HepG2 (cell line): ENCODE data around the gene TPGS1. TPM values are rescaled to one million over a fixed set of nuclear protein-coding genes. Genes with fewer than 3 reads are reported as not detected.

Source experiments
- ARID5B ChIP-seq: IDR thresholded peaks from 2 replicates; pipeline ENCODE4 v1.4.0; 2020; ENCODE audit warnings: mild to moderate bottlenecking, missing genetic modification reagents
- CREB3 ChIP-seq: sonication (generic); formaldehyde crosslinking; IDR thresholded peaks from 2 replicates; pipeline ENCODE4 v1.5.0; 2020; ENCODE audit warnings: missing genetic modification reagents
- CREM ChIP-seq, 2 experiments: sonication (generic) in 1 of 2; formaldehyde crosslinking in 1 of 2; IDR thresholded peaks; 2 replicates each; pipeline versions ENCODE4 v1.4.0 to v1.6.1; 2016 to 2020; ENCODE audit warnings: antibody characterized with exemption in 1 of 2, mild to moderate bottlenecking in 1 of 2, missing genetic modification reagents in 1 of 2
- DNMT1 ChIP-seq: sonication (generic); formaldehyde crosslinking; IDR thresholded peaks from 2 replicates; pipeline ENCODE4 v1.5.1; 2020; ENCODE audit warnings: mild to moderate bottlenecking, missing genetic modification reagents
- FOXK1 ChIP-seq: sonication (generic); formaldehyde crosslinking; IDR thresholded peaks from 2 replicates; pipeline ENCODE4 v1.4.0; 2020; ENCODE audit warnings: low read depth, missing genetic modification reagents, borderline replicate concordance
- HHEX ChIP-seq: IDR thresholded peaks from 2 replicates; pipeline ENCODE4 v1.6.1; 2016; ENCODE audit warnings: control low read depth
- HOXA7 ChIP-seq: sonication (generic); formaldehyde crosslinking; IDR thresholded peaks from 2 replicates; pipeline ENCODE4 v1.8.1; 2022; ENCODE audit warnings: mild to moderate bottlenecking, missing genetic modification reagents, moderate library complexity
- KAT7 ChIP-seq: IDR thresholded peaks from 2 replicates; pipeline ENCODE4 v1.6.1; 2018; ENCODE audit warnings: borderline replicate concordance, missing compliant biosample characterization
- KDM5B ChIP-seq: sonication (generic); formaldehyde crosslinking; IDR thresholded peaks from 2 replicates; pipeline ENCODE4 v1.4.0; 2020; ENCODE audit warnings: missing genetic modification reagents, mild to moderate bottlenecking, borderline replicate concordance
- MAX ChIP-seq: IDR thresholded peaks from 2 replicates; pipeline ENCODE4 v1.6.1; 2012; ENCODE audit warnings: inconsistent platforms
- MEIS2 ChIP-seq: sonication (generic); formaldehyde crosslinking; IDR thresholded peaks from 2 replicates; pipeline ENCODE4 v1.9.0; 2021; ENCODE audit warnings: mild to moderate bottlenecking, missing genetic modification reagents
- NFRKB ChIP-seq: fragments of 450-650 bp; IDR thresholded peaks from 2 replicates; pipeline ENCODE4 v1.6.1; 2017
- PRMT3 ChIP-seq: sonication (generic); formaldehyde crosslinking; IDR thresholded peaks from 2 replicates; pipeline ENCODE4 v1.8.1; 2022; ENCODE audit warnings: low read depth, mild to moderate bottlenecking, moderate library complexity, missing genetic modification reagents, borderline replicate concordance
- SRSF1 ChIP-seq: fragments of 200-400 bp; formaldehyde crosslinking; optimal IDR thresholded peaks from 2 replicates; pipeline ENCODE3; 2017; ENCODE audit warnings: mild to moderate bottlenecking, low read depth, low read length, moderate library complexity
- THYN1 ChIP-seq: sonication (generic); formaldehyde crosslinking; IDR thresholded peaks from 2 replicates; pipeline ENCODE4 v1.8.1; 2023; ENCODE audit warnings: low read depth, mild to moderate bottlenecking, moderate library complexity, missing genetic modification reagents, borderline replicate concordance
- TP53 ChIP-seq: sonication (generic); formaldehyde crosslinking; conservative IDR thresholded peaks from 2 replicates; pipeline ENCODE4 v1.4.0; 2020; ENCODE audit warnings: missing genetic modification reagents
- ZNF280B ChIP-seq: sonication (generic); formaldehyde crosslinking; IDR thresholded peaks from 2 replicates; pipeline ENCODE4 v1.5.0; 2020; ENCODE audit warnings: missing genetic modification reagents, mild to moderate bottlenecking, borderline replicate concordance
- ZNF44 ChIP-seq: sonication (generic); formaldehyde crosslinking; IDR thresholded peaks from 2 replicates; pipeline ENCODE4 v1.5.1; 2020; ENCODE audit warnings: mild to moderate bottlenecking, missing genetic modification reagents
- ZNF670 ChIP-seq: sonication (generic); formaldehyde crosslinking; IDR thresholded peaks from 2 replicates; pipeline ENCODE4 v1.8.0; 2022; ENCODE audit warnings: mild to moderate bottlenecking, missing genetic modification reagents, borderline replicate concordance
- ZNF776 ChIP-seq: sonication (generic); formaldehyde crosslinking; IDR thresholded peaks from 2 replicates; pipeline ENCODE4 v1.4.0; 2020; ENCODE audit warnings: mild to moderate bottlenecking, missing genetic modification reagents
- ZNF781 ChIP-seq: sonication (generic); formaldehyde crosslinking; IDR thresholded peaks from 2 replicates; pipeline ENCODE4 v1.5.1; 2020; ENCODE audit warnings: borderline replicate concordance, mild to moderate bottlenecking, missing genetic modification reagents; ENCODE audit errors: not compliant biosample characterization
- ZNF850 ChIP-seq: sonication (generic); formaldehyde crosslinking; conservative IDR thresholded peaks from 2 replicates; pipeline ENCODE4 v1.9.0; 2021; ENCODE audit warnings: mild to moderate bottlenecking, missing genetic modification reagents
- ZSCAN12 ChIP-seq: sonication (generic); formaldehyde crosslinking; IDR thresholded peaks from 2 replicates; pipeline ENCODE4 v1.9.0; 2021; ENCODE audit warnings: mild to moderate bottlenecking, missing genetic modification reagents
- polyA plus RNA-seq, 8 experiments: library from polyadenylated mRNA; depleted of rRNA in 3 of 8; stranded (reverse) in 7 of 8; unstranded in 1 of 8; fragments of >200 nt; fragmentation: Illumina TruSeq in 4 of 8; extraction: Trizol in 4 of 8; gene quantifications; 2 replicates each; pipeline versions ENCODE4 v1.2.1 to v1.2.3, GENCODE V29; 2011 to 2016; ENCODE audit warnings: low read depth in 4 of 8, missing spikeins in 1 of 8, mixed read lengths in 1 of 8; ENCODE audit not compliant: insufficient read depth in 1 of 8
- total RNA-seq, 5 experiments: library from RNA; depleted of rRNA; stranded (reverse); fragments of >200 nt; fragmentation: Illumina TruSeq; extraction: Trizol; gene quantifications; 2 replicates each; pipeline ENCODE4 v1.2.3, GENCODE V29; 2016; ENCODE audit warnings: low read depth in 1 of 5

TPGS1 gene
- total and polyA plus RNA-seq, 2 of the 13 experiments (the other 11 are each of a cell fraction or from before 2014, with no cell fraction given): 1.1 to 6.2 TPM

GRCh38 chr19:506404-507285 lies 652 bp upstream of the TPGS1 start (continued):
- TF ChIP-seq ZNF781 (CRISPR knock-in tag) (no peak), CREM (IDR thresholded peaks at IDR 0.05) (no peak), CREM (CRISPR knock-in tag; IDR thresholded peaks at IDR 0.05) (no peak), ZNF670 (peak; percentile 49; the same call in 1 of the 2 replicates), MAX (peak; percentile 71), THYN1 (no peak), ARID5B (CRISPR knock-in tag) (no peak), ZNF776 (CRISPR knock-in tag) (no peak), HHEX (CRISPR knock-in tag) (no peak), ZSCAN12 (CRISPR knock-in tag) (no peak), DNMT1 (CRISPR knock-in tag) (no peak), ZNF850 (CRISPR knock-in tag) (no peak), KDM5B (CRISPR knock-in tag) (no peak; the same call in 1 of the 2 replicates), MEIS2 (CRISPR knock-in tag) (no peak), FOXK1 (peak; percentile 24; the same call in 1 of the 2 replicates), ZNF44 (CRISPR knock-in tag) (0 out of 2 replicates have a peak, but pooled peaks have one; percentile 43), CREB3 (CRISPR knock-in tag) (no peak), NFRKB (no peak), ZNF280B (CRISPR knock-in tag) (peak; percentile 92), TP53 (CRISPR knock-in tag) (no peak), PRMT3 (CRISPR knock-in tag) (no peak), SRSF1 (no peak), KAT7 (CRISPR knock-in tag) (no peak), HOXA7 (CRISPR knock-in tag) (no peak)
